B cell (primary cell): Measurements from ENCODE around the gene CNKSR3.

Source experiments
- EZH2 ChIP-seq: IDR thresholded peaks from 2 replicates; pipeline ENCODE4 v1.6.1; 2012; ENCODE audit warnings: borderline replicate concordance, low read depth, mild to moderate bottlenecking, moderate library complexity, low read length; ENCODE audit not compliant: insufficient read depth, poor library complexity, severe bottlenecking
- TF ChIP-seq, protein P1 (sequence below): fragments of 200-600 bp; IDR thresholded peaks from one replicate; pipeline ENCODE4 v1.8.0; 2022; ENCODE audit warnings: antibody characterized with exemption, mild to moderate bottlenecking

DNA sequence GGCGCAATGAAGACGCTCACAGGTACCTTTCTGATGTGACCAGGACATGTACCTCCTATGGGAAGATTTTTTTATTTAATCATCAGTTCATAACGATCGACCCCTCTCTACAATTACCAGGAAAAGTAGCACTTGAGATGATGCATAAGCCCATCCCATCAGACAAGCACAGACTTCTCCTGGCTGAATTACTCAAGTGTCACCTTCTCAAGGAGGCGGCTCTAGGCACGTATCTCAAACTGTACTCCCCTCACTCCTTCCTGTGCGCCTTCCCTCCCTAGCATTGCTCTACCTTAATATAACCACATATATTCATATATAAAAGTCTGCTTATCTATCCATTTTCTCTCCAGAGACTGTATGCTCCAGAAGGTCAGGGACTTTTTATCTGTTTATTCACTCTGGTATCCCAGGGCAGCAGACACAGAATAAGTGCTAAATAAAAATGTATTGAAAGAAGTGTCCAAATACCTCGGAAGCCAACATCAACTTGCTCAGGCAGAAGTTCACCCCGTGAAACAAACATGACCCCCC is 71.5 kb downstream of the CNKSR3 start:
- TF ChIP-seq, protein P1, sequence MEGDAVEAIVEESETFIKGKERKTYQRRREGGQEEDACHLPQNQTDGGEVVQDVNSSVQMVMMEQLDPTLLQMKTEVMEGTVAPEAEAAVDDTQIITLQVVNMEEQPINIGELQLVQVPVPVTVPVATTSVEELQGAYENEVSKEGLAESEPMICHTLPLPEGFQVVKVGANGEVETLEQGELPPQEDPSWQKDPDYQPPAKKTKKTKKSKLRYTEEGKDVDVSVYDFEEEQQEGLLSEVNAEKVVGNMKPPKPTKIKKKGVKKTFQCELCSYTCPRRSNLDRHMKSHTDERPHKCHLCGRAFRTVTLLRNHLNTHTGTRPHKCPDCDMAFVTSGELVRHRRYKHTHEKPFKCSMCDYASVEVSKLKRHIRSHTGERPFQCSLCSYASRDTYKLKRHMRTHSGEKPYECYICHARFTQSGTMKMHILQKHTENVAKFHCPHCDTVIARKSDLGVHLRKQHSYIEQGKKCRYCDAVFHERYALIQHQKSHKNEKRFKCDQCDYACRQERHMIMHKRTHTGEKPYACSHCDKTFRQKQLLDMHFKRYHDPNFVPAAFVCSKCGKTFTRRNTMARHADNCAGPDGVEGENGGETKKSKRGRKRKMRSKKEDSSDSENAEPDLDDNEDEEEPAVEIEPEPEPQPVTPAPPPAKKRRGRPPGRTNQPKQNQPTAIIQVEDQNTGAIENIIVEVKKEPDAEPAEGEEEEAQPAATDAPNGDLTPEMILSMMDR, result no peak
- no peak for TF ChIP-seq EZH2
